H1 (cell line): ENCODE data around the gene ACACB. TPM values are rescaled to one million over a fixed set of nuclear protein-coding genes. Genes with fewer than 3 reads are reported as not detected.

Experiments used
- CTCF ChIA-PET: fragments of 300-600 bp; sonication (Branson Sonifier 250); formaldehyde crosslinking; loops from one replicate; lab custom pipeline; 2021; ENCODE audit not compliant: partially characterized antibody; lab: Charles Lee
- POLR2A ChIA-PET: fragments of 300-600 bp; sonication (Branson Sonifier 250); formaldehyde crosslinking; loops from one replicate; lab custom pipeline; 2021; ENCODE audit warnings: inconsistent platforms; ENCODE audit not compliant: partially characterized antibody; lab: Charles Lee
- DNase-seq, 2 experiments: peaks; one replicate each; pipeline versions ENCODE4 v3.0.0 to v3.0.0-alpha.2; 2010 to 2022; ENCODE audit warnings: low spot score in 2 of 2, low read depth in 1 of 2, mixed read lengths in 1 of 2
- FAIRE-seq: peaks from 2 replicates; lab custom pipeline; 2011; peaks lifted over from hg19 to GRCh38; lab: Jason Lieb, UNC
- H2AFZ ChIP-seq: 2 replicates; pipeline ENCODE4 v1.8.1; 2012; ENCODE audit warnings: low read length, inconsistent platforms
- H2AK5ac ChIP-seq: 2 replicates; pipeline ENCODE4 v1.6.1; 2013; ENCODE audit warnings: low read depth, low read length
- H2BK120ac ChIP-seq: replicated peaks from 2 replicates; pipeline ENCODE3; 2013; ENCODE audit warnings: low read depth, low read length, inconsistent platforms
- H2BK12ac ChIP-seq: 2 replicates; pipeline ENCODE4 v1.6.1; 2013; ENCODE audit warnings: low read depth, low read length
- H2BK15ac ChIP-seq: 2 replicates; pipeline ENCODE4 v1.6.1; 2013; ENCODE audit warnings: low read length
- H2BK20ac ChIP-seq: 2 replicates; pipeline ENCODE4 v1.6.1; 2013; ENCODE audit warnings: low read length
- H2BK5ac ChIP-seq: 2 replicates; pipeline ENCODE4 v1.6.1; 2013; ENCODE audit warnings: low read depth, low read length
- H3K14ac ChIP-seq: 2 replicates; pipeline ENCODE4 v1.6.1; 2013; ENCODE audit warnings: inconsistent platforms; ENCODE audit not compliant: insufficient read length
- H3K18ac ChIP-seq: 2 replicates; pipeline ENCODE4 v1.6.1; 2013; ENCODE audit warnings: low read length; ENCODE audit errors: extremely low read depth
- H3K23ac ChIP-seq: 2 replicates; pipeline ENCODE4 v1.6.1; 2013; ENCODE audit warnings: inconsistent platforms; ENCODE audit not compliant: insufficient read length
- H3K23me2 ChIP-seq: 2 replicates; pipeline ENCODE4 v1.6.1; 2013; ENCODE audit warnings: low read depth, low read length
- H3K27ac ChIP-seq: 2 replicates; pipeline ENCODE4 v1.6.1; 2011; ENCODE audit warnings: low read depth, low read length, inconsistent platforms
- H3K27me3 ChIP-seq, 4 experiments: replicated peaks in 1 of 4; 1 replicate in 1 of 4; 2 replicates in 3 of 4; pipeline versions ENCODE4 v1.6.1 to v1.8.1; 2011 to 2013; ENCODE audit warnings: low read length in 3 of 4, mild to moderate bottlenecking in 3 of 4, inconsistent platforms in 2 of 4, mixed read lengths in 2 of 4, moderate library complexity in 1 of 4; ENCODE audit not compliant: control insufficient read depth in 3 of 4, insufficient read depth in 3 of 4; ENCODE audit errors: extremely low read depth in 1 of 4
- H3K36me3 ChIP-seq, 4 experiments: 2 replicates each; pipeline versions ENCODE4 v1.6.1 to v1.8.1; 2011 to 2013; ENCODE audit warnings: mild to moderate bottlenecking in 4 of 4, low read length in 3 of 4, moderate library complexity in 2 of 4, control low read depth in 1 of 4, inconsistent platforms in 1 of 4; ENCODE audit not compliant: insufficient read depth in 4 of 4, control insufficient read depth in 2 of 4
- H3K4ac ChIP-seq: replicated peaks from 2 replicates; pipeline ENCODE3; 2013; ENCODE audit warnings: low read length, low read depth, mixed read lengths, inconsistent platforms; ENCODE audit not compliant: insufficient read length
- H3K4me1 ChIP-seq, 4 experiments: replicated peaks in 1 of 4; 1 replicate in 1 of 4; 2 replicates in 3 of 4; pipeline versions ENCODE4 v1.6.1 to v1.8.1; 2011 to 2013; ENCODE audit warnings: low read length in 3 of 4, inconsistent platforms in 2 of 4, mixed read lengths in 1 of 4; ENCODE audit not compliant: insufficient read depth in 4 of 4, control insufficient read depth in 3 of 4
- H3K4me2 ChIP-seq, 2 experiments: 2 replicates each; pipeline versions ENCODE4 v1.6.1 to v1.8.1; 2011 to 2013; ENCODE audit warnings: low read depth in 2 of 2, low read length in 2 of 2, control low read depth in 1 of 2, inconsistent platforms in 1 of 2, mild to moderate bottlenecking in 1 of 2; ENCODE audit not compliant: insufficient read depth in 1 of 2
- H3K4me3 ChIP-seq, 4 experiments: fragments of 200-600, 300-600 bp in 1 of 4; sonication (generic), shearing (Covaris generic), sonication (Bioruptor Twin) in 1 of 4; 2 replicates each; pipeline versions ENCODE4 v1.5.1 to v1.8.1; 2011 to 2016; ENCODE audit warnings: low read length in 4 of 4, low read depth in 3 of 4, control low read depth in 2 of 4, inconsistent platforms in 2 of 4, mild to moderate bottlenecking in 2 of 4, mixed read lengths in 1 of 4, moderate library complexity in 1 of 4; ENCODE audit not compliant: insufficient read depth in 2 of 4; ENCODE audit errors: extremely low read depth in 1 of 4
- H3K56ac ChIP-seq: replicated peaks from 2 replicates; pipeline ENCODE3; 2013; ENCODE audit warnings: low read depth, mild to moderate bottlenecking, mixed read lengths, low read length, inconsistent platforms; ENCODE audit not compliant: insufficient read length
- H3K79me1 ChIP-seq: 2 replicates; pipeline ENCODE4 v1.6.1; 2013; ENCODE audit warnings: low read depth, low read length, control low read depth
- H3K79me2 ChIP-seq, 2 experiments: 2 replicates each; pipeline versions ENCODE4 v1.6.1 to v1.8.1; 2012 to 2013; ENCODE audit warnings: low read length in 2 of 2, mild to moderate bottlenecking in 2 of 2, inconsistent platforms in 1 of 2; ENCODE audit not compliant: insufficient read depth in 2 of 2, control insufficient read depth in 1 of 2
- H3K9ac ChIP-seq, 4 experiments: replicated peaks in 1 of 4; 1 replicate in 1 of 4; 2 replicates in 3 of 4; pipeline versions ENCODE4 v1.6.1 to v1.8.1; 2011 to 2013; ENCODE audit warnings: low read depth in 3 of 4, low read length in 3 of 4, control low read depth in 2 of 4, mild to moderate bottlenecking in 2 of 4, moderate library complexity in 2 of 4, inconsistent platforms in 1 of 4; ENCODE audit errors: extremely low read depth in 1 of 4
- H3K9me3 ChIP-seq, 2 experiments: 2 replicates each; pipeline versions ENCODE4 v1.6.1 to v1.8.1; 2012 to 2013; ENCODE audit warnings: mild to moderate bottlenecking in 2 of 2, moderate library complexity in 2 of 2, control low read depth in 1 of 2, inconsistent platforms in 1 of 2, low read depth in 1 of 2, low read length in 1 of 2, mixed read lengths in 1 of 2; ENCODE audit not compliant: insufficient read depth in 2 of 2
- H4K20me1 ChIP-seq, 2 experiments: replicated peaks in 1 of 2; 2 replicates each; pipeline versions ENCODE3 to v1.8.1; 2011 to 2013; ENCODE audit warnings: inconsistent platforms in 2 of 2, low read length in 2 of 2, mild to moderate bottlenecking in 1 of 2; ENCODE audit not compliant: insufficient read depth in 2 of 2, control insufficient read depth in 1 of 2
- H4K5ac ChIP-seq: 2 replicates; pipeline ENCODE4 v1.6.1; 2013; ENCODE audit warnings: low read length, low read depth, mixed read lengths, inconsistent platforms; ENCODE audit not compliant: insufficient read length
- H4K8ac ChIP-seq: 2 replicates; pipeline ENCODE4 v1.8.0; 2013; ENCODE audit warnings: mild to moderate bottlenecking, moderate library complexity, low read length, inconsistent platforms; ENCODE audit not compliant: insufficient read depth; ENCODE audit errors: extremely low read depth
- H4K91ac ChIP-seq: replicated peaks from 2 replicates; pipeline ENCODE3; 2013; ENCODE audit warnings: low read length, mixed read lengths, inconsistent platforms; ENCODE audit not compliant: insufficient read length
- CTBP2 ChIP-seq: IDR thresholded peaks from 2 replicates; pipeline ENCODE4 v1.7.0; 2011; ENCODE audit warnings: borderline replicate concordance, mild to moderate bottlenecking, moderate library complexity, mixed read lengths, low read length; ENCODE audit not compliant: insufficient read depth, insufficient read length
- RNF2 ChIP-seq: fragments of 200-900, 300-1000 bp; sonication (generic); IDR thresholded peaks from 2 replicates; pipeline ENCODE4 v1.7.1; 2016; ENCODE audit warnings: borderline replicate concordance, low read depth, mild to moderate bottlenecking, antibody characterized with exemption, low read length; ENCODE audit not compliant: poor library complexity, severe bottlenecking; ENCODE audit errors: missing control alignments
- polyA plus RNA-seq, 7 experiments: library from polyadenylated mRNA; depleted of rRNA in 3 of 7; stranded (reverse) in 5 of 7; unstranded in 2 of 7; fragments of >200 nt in 5 of 7; fragments of 200-250 nt in 2 of 7; gene quantifications; 1 replicate in 5 of 7; 2 replicates in 1 of 7; 4 replicates in 1 of 7; pipeline versions ENCODE4 v1.2.1 to v1.2.3, GENCODE V29; 2011 to 2013; ENCODE audit warnings: missing spikeins in 2 of 7, mixed read lengths in 2 of 7
- total RNA-seq: library from RNA; stranded (reverse); fragmentation: NEBNext Ultra II Directional; extraction: Animal tissue kit (Norgen Biotek cat#: 25700); gene quantifications from 2 replicates; pipeline ENCODE4 v1.2.1, GENCODE V29; 2021

Gene ACACB
- total and polyA plus RNA-seq, 2 of the 8 experiments (the other 6 are each of a cell fraction or from before 2014, with no cell fraction given), result 5.8 to 15.3 TPM

DNA sequence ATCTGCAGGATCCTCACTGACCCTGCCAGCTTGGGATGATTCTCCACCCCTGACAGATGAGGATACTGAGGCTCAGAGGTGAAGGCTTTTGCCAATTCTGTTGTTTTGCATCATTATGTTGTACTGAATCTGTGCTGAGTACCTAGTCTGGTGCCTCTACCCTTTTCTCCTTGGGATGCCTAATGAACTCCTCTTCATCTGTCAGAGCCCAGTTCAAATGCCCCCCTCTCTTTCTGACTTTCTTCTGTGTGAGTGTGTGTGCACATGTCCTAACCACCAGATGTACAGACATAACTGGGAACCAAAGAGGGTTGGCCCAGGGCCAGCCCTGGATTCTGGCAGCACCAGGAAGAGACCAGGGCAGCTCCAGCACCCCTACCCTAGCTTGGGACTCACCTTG lies 169.9 kb downstream of the ACACB start:
- H3K4me2 ChIP-seq, result no peak overlapping the region
- H2BK20ac ChIP-seq, result no peak overlapping the region
- ChIA-PET POLR2A (interaction anchor here (1.0 to 2.2 kb wide), 2 partner anchors 11 to 13 kb away, joined by 3 to 6 read pairs; no protein-coding TSS in a partner anchor), CTCF (interaction anchor here (0.6 to 1.4 kb wide), 4 partner anchors 15 to 101 kb away, joined by 3 to 5 read pairs (median 3); no protein-coding TSS in a partner anchor)
- no peak overlapping the region; the same call in 1 of the 2 replicates for H3K18ac ChIP-seq
- FAIRE-seq, result no peak
- H3K27ac ChIP-seq, result no peak overlapping the region
- no peaks in the 10 kb centered on the region for H4K20me1 ChIP-seq
- H3K4ac ChIP-seq, result no peak overlapping the region
- no peak overlapping the region for H3K9ac ChIP-seq
- H4K91ac ChIP-seq, result no peak overlapping the region
- no peak overlapping the region for H4K8ac ChIP-seq
- H3K4me1 ChIP-seq, result peaks cover 0 to 8% (median 4%) of the 10 kb centered on the region in 4 experiments; a peak in 6 of 7 replicates
- no peak overlapping the region for H3K23ac ChIP-seq
- no peak overlapping the region for H4K5ac ChIP-seq
- no peak overlapping the region for H2BK12ac ChIP-seq
- no peaks in the 10 kb centered on the region for H3K79me1 ChIP-seq
- H2AFZ ChIP-seq, result no peak overlapping the region
- no peak overlapping the region for H3K4me3 ChIP-seq
- H2AK5ac ChIP-seq, result no peak overlapping the region
- no peaks in the 10 kb centered on the region for H3K9me3 ChIP-seq
- no peak overlapping the region for H2BK120ac ChIP-seq
- H3K14ac ChIP-seq, result no peak overlapping the region
- DNase-seq, result no peak
- H2BK5ac ChIP-seq, result no peak overlapping the region
- no peak overlapping the region for H2BK15ac ChIP-seq
- no peaks in the 10 kb centered on the region for H3K27me3 ChIP-seq
- H3K79me2 ChIP-seq, result no peaks in the 10 kb centered on the region
- H3K36me3 ChIP-seq, result no peaks in the 10 kb centered on the region
- H3K23me2 ChIP-seq, result no peaks in the 10 kb centered on the region
- no peak overlapping the region for H3K56ac ChIP-seq
- no peak for TF ChIP-seq RNF2
- TF ChIP-seq CTBP2, result no peak
